COLO668 (cell line): ENCODE data around the gene PPP1R1A.

Experiments used
- DNase-seq: peaks from one replicate; lab custom pipeline; 2025; ENCODE audit not compliant: unreplicated experiment; lab: John Stamatoyannopoulos, UW

Gene PPP1R1A

DNA sequence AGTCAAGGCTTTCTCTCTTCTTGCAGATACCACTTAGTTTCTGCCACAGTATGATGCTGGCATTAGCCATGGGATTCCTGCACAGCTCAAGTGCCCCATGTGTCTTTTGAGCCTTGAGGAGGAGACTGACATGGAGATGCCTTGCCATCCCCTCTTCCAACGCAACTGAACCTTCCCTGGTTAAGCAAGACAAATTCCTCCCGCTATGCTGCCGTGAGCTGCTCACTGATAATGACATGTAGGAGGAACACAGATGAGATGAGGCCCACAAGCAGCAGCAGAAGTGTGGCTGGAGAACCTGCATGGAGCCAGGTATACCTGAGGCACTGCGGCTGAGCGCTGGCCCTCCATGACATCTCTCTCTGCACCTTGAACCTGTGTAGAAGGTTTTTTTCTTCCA lies 15.4 kb upstream of the PPP1R1A start:
- no peak for DNase-seq

DNA sequence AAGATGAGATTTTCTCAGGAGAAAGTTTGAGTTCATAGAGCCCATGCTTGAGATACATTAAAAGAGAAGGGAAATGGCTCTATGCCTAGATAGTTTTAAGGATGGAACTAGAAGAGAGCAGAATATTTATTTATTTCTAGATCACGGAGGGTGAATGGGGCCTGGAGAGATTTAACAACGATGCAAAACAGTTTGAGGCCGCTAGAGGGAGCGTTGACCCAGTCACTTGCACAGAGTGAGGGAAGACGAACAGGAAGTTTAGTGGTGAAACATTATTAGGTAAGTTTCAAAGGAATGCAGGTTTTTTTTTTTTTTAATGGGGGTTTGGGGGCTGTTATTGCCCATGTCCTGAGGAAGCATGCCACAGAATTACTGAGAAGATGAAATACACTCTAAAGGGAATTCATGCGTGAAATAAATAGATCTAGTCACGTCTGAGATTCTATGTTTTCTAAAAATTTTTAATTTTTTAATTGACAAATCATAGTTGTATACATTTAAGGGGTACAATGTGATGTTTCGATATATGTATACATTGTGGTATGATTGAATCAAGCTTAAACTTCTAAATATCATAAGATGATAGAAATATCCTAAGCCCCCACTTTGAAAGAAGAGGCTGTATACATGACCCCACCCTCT lies 14.8 kb upstream of the PPP1R1A start:
- DNase-seq = peak; percentile 16

DNA sequence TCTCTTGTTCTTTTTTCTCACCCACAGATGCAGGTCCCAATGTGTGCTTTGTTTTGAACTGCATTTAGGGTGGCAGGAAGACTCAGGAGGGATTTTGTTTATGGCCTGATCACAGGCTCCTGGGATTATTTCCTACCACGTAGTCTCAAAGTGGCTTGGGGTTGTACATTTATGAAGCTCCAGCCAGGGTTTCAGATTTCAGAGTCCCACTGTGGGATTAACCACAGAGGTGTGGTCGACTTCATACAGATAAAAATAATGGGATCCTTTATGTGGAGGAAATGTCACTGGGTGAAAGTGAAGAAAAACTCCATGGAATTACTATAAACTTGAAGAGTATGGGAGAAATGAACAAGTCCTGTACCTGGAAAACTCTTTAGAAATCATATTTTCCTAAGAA lies 14.2 kb upstream of the PPP1R1A start:
- no peak for DNase-seq

DNA sequence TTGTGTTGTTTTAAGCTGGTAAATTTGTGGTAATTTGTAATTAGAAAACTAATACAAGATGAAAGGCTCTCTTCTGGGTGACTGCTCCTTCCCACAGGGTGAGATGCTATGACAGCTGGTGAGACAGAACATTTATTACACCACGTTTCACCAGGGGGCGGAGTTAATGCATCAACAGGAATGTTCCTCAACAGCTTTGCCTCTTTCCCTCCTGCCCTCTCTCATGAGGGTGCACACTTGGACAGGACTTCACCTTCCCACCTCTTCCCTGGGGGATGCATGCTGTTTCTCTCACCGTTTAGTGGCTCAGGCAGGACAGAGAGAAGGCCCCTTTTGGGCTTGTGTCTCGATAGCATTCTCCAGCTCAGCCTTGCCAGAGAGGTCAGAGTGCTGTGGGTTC lies 13.4 kb upstream of the PPP1R1A start:
- DNase-seq = no peak

DNA sequence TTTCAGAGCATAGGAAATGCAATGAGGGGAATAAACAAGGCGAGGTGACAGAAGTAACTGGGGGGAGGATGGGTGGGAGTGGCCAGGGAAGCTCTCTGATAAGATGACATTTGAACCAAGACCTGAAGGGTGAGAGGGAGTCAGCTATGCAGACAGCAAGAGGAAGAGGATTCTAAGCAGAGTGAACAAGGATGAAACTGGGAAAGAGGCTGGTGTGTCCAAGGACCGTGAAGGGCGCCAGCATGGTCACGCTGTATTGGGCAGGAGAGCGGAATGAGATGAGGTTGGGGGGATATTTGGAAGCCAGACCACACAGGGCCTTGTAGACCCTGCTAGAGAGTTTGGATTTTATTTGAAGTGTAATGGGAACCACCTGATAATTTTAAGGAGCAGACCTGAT lies 10.5 kb upstream of the PPP1R1A start:
- DNase-seq = no peak

DNA sequence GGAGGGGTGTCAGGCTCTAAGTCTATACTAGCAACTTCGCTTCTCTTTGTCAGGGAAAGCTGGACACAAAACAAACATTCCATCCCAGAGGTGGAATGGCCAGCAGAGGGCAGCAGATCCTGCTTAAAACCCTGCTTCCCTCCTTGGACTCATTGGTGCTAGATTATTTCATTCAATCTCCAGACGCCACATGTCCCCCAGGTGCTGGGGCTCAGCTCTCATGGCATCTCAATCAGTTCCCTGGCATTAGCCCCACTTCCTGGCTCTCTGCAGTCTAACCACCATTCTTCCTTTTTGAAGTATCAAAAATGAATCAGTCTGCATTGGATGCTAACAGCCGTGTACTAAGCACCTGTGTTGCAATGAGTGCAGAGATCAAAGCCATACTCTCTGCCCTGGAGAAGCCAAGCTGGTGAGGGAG lies 8.1 kb upstream of the PPP1R1A start:
- DNase-seq = peak; percentile 25

DNA sequence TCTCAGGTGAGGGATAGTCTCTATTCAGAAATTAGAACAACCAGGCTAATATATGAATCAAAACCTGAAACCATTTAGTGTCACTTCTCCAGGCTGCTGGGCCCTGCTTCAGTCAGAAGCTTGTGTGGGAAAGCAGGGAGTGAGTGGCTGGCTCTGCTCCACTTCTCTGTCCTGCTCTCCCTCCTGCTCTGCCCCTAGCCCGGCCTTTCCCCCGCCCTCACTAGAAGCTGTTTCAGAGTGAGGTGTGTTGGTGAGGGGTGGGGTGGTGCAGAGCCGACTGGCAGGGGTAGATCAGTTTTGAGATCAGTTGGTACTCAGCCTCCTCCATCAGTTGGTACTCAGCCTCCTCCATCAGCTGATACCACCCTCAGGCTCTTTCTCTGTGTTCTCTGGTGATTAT lies 7.0 kb upstream of the PPP1R1A start:
- DNase-seq = no peak

DNA sequence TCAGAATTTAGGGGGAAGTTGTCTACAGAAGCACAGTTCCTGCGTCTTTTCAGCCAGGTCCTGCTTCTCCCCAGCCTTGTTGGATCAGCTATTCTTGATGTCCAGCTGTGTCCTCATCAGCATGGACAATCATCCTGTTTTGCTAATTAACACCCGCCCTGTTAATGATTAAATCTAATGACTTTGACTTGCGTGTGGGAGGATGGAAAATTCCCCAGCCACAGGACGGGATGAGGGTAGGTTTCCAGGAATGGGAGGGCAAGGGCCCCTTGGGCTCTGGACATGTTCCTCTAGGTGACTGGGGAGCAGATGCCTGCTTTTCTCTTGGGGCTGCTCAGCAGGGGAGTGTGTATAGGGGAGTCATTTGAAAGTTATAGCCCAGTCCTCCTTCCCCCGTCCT lies 5.3 kb upstream of the PPP1R1A start:
- DNase-seq = no peak

DNA sequence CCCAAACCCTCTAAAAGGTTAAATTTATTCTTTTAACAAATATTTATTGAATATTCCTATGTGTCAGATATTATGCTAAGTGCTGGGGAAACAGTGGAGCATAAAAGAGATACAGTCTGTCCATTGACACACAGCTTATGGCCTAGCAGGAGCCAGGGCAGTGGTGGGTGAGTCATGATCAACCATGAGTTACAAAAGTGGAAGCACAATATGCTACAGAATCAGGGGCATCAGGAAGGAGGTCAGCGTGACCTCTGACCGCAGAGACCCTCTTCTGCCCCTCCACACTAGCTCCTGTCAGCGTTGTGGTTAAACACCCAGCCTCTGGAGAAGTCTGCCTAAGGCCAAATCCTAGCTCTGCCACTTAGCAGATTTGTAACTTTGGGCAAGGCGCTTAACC lies 4.7 kb upstream of the PPP1R1A start:
- DNase-seq = no peak

DNA sequence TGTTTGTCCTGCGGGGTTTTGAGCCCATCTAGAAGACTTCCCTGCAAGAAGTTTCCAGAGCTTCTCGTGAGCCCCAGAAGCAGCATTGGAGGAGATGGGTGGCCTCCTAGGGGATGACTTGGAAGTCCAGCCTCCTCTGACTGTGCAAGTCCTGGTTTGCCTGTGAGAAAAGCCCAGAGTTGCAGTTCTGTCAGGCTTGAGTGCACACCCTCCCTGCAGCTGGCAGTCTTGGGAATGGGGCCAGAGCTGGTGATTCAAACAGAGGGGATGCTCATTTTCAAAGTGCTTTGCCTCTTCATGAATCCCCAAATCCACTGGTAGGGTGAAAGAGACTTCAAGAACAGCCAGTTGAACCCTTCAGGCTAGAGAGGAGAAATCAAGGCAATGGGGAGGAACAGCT lies 3.9 kb upstream of the PPP1R1A start:
- no peak for DNase-seq

DNA sequence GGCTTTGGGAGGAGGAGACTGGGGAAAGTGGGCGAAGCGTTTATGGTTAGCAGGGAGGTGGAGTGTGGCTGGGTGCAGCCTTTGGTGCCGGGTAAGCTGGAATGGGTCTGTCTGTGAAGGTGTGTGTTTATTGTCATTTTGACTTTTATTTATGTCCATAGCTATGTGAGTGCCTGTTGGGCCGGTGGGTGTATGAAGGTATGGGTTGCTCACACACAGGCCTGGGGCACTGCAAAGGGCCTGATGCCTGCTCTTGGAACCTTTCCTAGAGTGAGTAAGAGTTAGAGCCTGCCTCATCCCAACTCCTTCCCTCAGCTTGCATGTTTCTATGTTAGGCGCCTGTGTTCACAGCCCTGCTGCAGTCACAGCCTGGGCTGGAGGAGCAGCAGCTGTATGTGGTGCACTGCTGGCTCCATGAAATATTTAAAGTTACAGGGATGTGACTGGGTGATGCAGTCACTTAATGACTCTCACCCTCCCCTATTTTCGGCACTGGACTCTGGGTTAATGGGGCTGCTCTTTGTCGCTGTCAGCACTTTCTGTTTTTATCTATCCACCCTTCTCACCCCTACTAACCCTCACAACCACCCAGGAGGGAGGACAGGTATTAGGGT lies 2.6 kb upstream of the PPP1R1A start:
- DNase-seq = no peak

DNA sequence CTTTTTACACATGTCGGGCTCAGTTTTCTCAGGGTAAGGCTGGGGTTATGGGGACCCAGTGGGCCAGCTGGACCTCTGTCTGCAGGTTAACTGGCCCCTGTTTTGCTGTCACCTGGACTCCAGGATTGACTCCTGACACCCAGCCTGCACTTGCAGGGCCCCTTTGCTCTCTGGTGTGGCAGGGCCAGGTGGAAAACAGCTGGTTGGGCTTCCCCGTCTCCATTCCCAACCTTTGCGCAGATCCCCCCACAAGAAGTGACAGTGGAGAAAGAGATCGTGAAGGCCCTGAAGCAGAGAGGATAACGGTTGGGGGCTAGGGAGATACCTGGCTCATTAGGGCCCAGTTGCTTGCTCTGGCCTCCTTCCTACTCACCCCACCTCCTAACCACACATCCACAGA lies 1.5 kb upstream of the PPP1R1A start:
- no peak for DNase-seq

DNA sequence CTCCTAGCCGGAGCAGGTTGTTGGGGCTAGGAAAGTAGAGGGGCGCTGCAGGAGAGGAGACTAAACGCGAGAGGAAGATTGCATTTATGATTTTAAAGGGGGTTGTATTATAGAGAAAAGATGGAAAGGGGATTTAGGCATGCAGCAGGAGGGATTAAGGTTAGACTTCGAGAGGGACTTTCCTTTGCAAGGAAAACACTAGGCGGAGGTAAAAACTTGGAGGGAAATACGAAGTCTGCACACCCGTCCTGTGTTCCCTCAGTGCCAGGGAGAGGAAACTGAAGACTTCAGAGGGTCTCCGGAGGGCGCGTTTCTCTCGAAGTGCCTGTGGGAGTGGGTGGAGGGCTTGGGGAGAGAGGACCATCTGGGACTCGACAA lies 420 bp upstream of the PPP1R1A start:
- no peak for DNase-seq

DNA sequence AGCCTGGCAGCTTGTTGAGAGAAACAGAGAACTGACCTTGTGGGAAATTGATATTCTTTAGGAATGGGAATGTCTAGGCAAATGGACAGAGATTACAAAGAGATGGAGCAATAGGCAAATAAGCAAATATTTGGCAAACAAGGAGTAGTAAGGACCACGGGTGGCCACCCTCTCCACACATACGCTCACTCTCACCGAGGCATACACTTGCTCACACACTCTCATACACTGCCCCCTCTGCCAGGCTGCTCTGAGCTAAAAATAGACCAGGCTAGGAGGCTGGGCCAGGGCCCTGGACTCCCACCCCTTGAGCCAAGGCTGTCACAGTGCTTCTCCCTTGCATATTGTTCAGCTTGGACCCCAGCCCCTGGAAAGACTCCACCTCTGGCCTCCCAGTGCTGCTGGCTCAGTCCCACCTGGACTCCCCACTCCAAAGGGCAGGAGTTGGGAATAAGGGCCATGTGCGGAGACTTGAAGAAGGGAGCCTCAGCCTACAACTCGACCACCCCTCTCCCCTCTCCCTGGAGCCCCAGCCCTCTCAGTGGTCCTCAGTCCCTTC lies 1.1 kb downstream of the PPP1R1A start:
- no peak for DNase-seq

DNA sequence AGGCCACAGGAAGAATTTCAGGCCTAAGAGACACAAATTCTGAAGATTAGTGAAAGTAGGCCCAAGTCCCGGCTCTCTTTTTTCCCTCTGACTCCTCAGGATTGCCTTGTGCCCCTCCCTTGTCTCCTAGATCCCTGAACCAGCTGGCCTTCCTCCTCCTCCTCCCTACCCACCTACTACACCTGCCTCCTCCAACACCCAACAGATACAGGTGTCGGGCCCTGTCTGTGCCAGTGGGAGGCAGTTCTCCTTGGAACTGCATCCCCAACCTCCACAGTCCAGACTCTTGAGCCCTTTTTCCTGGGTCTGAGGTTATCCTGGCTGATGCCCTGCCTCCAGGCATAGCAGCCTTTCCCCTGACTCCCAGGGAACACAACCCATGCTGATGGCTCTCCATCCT lies 1.8 kb downstream of the PPP1R1A start:
- no peak for DNase-seq

DNA sequence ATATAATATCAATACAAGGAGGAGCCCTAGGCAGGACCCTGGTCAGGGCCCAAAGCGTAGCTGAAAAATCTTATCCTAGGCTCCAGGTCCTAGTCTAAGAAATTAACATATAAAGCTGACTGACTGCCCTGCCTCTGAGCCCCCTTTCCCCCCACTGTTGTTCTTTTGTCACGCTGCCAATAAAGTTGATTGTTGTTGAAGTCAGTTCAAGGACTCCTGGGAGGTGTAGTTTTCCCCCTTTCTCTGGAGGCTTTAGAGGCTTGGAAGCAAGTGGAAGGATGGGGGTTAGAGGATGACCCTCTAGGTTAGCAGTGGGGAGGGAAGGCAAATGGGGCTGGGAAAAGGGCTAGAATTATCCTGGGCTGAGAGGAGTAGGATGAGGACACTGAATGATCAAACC lies 3.2 kb downstream of the PPP1R1A start:
- DNase-seq = no peak

DNA sequence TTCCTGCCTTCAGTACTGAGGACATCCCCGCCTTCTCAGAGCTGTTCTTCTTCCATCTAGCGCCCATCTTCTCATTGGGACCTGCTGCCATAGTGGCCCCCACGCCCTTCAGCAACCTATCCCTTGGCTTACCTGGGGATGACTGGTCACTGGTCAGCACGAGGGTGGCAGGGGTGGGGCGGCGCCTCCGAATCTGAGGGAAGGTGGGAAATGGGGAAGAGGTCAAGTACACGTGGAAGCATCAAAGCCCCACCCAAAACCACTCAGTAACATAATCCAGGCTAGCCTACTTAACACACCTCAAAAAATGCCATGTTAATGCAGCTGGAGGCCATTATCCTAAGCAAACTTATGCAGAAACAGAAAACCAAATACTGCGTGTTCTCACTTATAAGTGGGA lies 4.3 kb downstream of the PPP1R1A start:
- no peak for DNase-seq

DNA sequence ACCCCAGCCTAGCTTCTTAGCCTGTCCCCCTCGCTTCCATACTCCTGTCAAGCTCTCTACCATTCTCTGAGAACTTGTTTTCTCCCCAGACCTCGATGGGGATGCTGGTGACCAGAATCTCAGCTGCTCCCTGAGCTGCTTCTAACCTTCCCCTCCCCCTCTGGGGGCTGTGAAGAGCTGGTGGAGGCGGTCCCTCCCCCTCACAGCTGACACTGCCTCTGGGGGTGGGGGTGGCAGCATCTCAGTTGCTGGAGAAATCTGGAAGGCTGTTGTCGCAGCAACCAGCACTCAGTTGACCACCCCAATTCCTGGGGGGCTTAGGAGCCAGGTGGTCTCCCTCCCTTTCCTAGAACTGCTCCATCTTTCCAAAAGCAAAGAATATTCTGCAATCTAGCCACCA lies 4.7 kb downstream of the PPP1R1A start:
- no peak for DNase-seq

DNA sequence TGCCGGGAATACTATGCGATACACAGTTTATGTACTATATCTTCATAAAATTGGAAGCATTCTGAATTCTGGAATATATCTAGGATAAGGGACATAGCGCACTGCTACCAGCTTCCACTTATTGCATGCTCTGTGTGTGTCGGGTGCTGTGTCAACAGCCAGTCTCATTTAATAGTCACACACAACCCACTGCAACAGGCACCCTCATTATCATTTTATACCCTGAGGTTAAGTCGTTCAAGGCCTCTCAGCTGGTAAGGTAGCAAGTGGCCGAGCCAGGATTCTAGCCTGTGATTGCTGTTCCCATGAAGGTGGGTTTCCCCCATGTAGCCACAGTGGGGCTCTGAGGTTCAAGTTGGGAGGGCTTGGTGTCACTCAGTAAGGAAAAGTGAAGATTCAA lies 7.0 kb downstream of the PPP1R1A start:
- DNase-seq = no peak

DNA sequence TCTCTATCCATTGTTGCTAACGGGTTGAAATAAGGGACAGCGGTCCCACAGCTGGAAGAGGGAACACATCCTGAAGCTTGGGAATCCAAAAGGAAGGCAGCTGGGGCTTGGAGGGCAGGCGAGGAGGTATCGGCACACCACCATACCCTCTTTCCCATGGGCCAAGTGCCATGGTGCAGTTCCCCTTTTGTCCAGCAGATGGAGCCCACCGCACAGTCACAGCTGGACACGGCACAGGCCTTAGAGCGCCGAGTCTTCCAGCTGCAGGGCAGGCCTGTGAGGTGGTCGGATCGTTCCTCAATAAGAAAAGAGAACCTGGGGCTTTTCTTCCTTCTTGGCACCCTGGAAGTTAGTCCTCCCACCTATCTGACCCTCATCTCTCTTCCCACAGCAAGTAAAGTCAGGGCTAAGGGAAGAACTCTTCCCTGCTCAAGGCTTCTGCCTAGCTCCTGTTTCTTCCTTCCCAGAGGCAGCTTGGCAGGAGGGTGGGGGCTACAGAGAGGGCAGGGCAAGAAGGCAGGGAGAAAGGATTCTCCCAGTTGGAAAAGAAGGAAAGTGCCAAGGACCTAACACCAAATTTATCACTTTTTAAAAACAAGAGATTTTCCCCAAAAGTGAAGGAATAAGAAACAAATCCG lies 8.6 kb downstream of the PPP1R1A start:
- DNase-seq = peak; percentile 42

DNA sequence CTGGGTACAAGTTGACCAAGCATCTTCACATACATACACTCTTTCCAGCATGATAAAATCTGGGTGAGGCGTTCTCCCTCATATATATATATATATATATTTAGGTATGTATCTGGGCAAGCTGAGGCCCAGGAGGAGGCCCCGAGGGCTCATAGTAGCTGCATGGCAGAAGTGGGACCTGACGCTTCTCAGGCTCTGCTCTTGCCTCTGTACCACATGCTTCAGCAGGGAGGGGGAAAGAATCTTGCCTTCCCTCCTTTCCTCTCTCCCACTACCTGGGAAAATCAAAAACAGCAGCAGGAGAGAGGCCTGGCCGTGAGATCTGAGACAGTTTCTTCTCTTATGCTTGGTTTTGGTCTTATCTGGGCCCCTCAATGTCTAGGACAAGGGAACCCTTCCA lies 9.2 kb downstream of the PPP1R1A start:
- DNase-seq = no peak

DNA sequence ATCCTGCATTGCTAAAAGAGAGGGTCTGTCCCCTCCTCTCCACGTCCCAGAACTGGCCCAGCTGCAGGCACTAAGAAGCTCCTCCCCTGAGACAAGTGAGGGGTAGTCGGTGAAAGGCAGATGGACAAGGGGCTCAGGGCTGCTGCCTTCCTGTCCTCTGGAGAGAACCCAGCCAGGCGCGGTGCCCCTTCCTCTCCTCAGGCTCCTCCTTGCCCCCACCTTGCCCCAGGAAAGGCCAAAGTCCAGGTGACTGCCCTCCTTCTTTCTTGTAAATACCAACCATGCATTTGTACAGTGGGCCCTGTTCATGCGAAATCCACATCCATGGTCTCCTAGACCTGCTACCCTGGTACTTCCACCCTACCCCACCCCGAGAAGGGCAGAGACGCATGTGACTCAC lies 9.7 kb downstream of the PPP1R1A start:
- no peak for DNase-seq

DNA sequence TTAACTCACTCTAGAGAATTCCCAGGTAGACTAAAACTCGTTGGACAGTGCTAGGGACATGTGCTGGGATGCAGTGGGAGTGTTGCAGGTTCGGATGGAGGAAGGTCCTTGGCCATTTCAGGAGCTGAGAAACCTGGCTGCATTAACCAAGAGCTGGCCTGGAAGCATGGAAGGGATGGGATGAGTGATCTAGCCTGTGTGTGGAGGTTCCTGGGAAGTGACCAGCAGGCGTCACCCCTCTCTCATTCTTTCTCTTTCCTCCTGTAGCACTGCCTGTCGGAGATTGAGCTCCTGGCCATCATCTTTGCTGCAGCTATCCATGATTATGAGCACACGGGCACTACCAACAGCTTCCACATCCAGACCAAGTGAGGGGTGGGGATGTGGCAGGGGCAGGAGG lies 15.6 kb downstream of the PPP1R1A start:
- DNase-seq = no peak
